SK-N-SH (cell line): ENCODE measurements around the gene DTNA. TPM values are rescaled to one million over a fixed set of nuclear protein-coding genes. Genes with fewer than 3 reads are reported as not detected.

Experiments used
- CTCF ChIA-PET: fragments of 300-600, 350-600 bp; formaldehyde crosslinking; extraction: SDS; loops from one replicate; lab custom pipeline; 2021; lab: Yijun Ruan, JAX
- POLR2A ChIA-PET: fragments of 350-600 bp; sonication (Branson Sonifier 250); formaldehyde crosslinking; extraction: SDS; loops from one replicate; lab custom pipeline; 2020; ENCODE audit warnings: antibody characterized with exemption, inconsistent platforms; lab: Yijun Ruan, JAX
- DNase-seq: peaks from one replicate; pipeline ENCODE4 v3.0.0; 2012
- H2AFZ ChIP-seq: fragments of 200-600 bp; sonication (generic); 2 replicates; pipeline ENCODE4 v1.8.1; 2016; ENCODE audit warnings: antibody characterized with exemption, mild to moderate bottlenecking, low read depth
- H3F3A ChIP-seq: fragments of 200-600 bp; sonication (generic); replicated peaks from 2 replicates; pipeline ENCODE3; 2016; ENCODE audit warnings: antibody characterized with exemption, mild to moderate bottlenecking; ENCODE audit not compliant: insufficient read depth
- H3K27ac ChIP-seq, 2 experiments: fragments of 200-500 bp in 1 of 2; fragments of 200-600 bp in 1 of 2; sonication (Bioruptor generic) in 1 of 2; sonication (generic), shearing (Covaris generic) in 1 of 2; 2 replicates each; pipeline versions ENCODE4 v1.5.1 to v1.6.1; 2014 to 2016; ENCODE audit warnings: low read depth in 2 of 2, inconsistent platforms in 1 of 2, low read length in 1 of 2, mild to moderate bottlenecking in 1 of 2, mixed read lengths in 1 of 2
- H3K27me3 ChIP-seq: fragments of 200-600 bp; sonication (generic), shearing (Covaris generic); 2 replicates; pipeline ENCODE4 v1.6.1; 2016; ENCODE audit warnings: mixed run types; ENCODE audit not compliant: insufficient read depth
- H3K36me3 ChIP-seq, 2 experiments: fragments of 200-500 bp in 1 of 2; fragments of 200-600 bp in 1 of 2; sonication (Bioruptor generic) in 1 of 2; sonication (generic) in 1 of 2; replicated peaks in 1 of 2; 2 replicates each; pipeline versions ENCODE3 to v1.5.1; 2014 to 2016; ENCODE audit warnings: low read length in 1 of 2, mild to moderate bottlenecking in 1 of 2; ENCODE audit not compliant: insufficient read depth in 2 of 2, control insufficient read depth in 1 of 2
- H3K4me1 ChIP-seq, 2 experiments: fragments of 200-500 bp in 1 of 2; fragments of 200-600 bp in 1 of 2; sonication (Bioruptor generic) in 1 of 2; sonication (generic), shearing (Covaris generic) in 1 of 2; 2 replicates each; pipeline versions ENCODE4 v1.5.1 to v1.6.1; 2014 to 2016; ENCODE audit warnings: low read depth in 1 of 2, low read length in 1 of 2, mixed run types in 1 of 2; ENCODE audit not compliant: insufficient read depth in 2 of 2, control insufficient read depth in 1 of 2
- H3K4me2 ChIP-seq: fragments of 200-600 bp; sonication (generic), shearing (Covaris generic); 2 replicates; pipeline ENCODE4 v1.6.1; 2017; ENCODE audit warnings: mixed run types
- H3K4me3 ChIP-seq, 2 experiments: fragments of 200-500 bp in 1 of 2; fragments of 200-600 bp in 1 of 2; sonication (Bioruptor generic) in 1 of 2; sonication (generic), shearing (Covaris generic) in 1 of 2; 2 replicates each; pipeline versions ENCODE4 v1.5.1 to v1.8.1; 2014 to 2016; ENCODE audit warnings: low read depth in 2 of 2, inconsistent platforms in 1 of 2, low read length in 1 of 2, mild to moderate bottlenecking in 1 of 2, mixed read lengths in 1 of 2, moderate library complexity in 1 of 2
- H3K79me2 ChIP-seq: fragments of 200-600 bp; sonication (generic); 2 replicates; pipeline ENCODE4 v1.8.1; 2017; ENCODE audit warnings: mild to moderate bottlenecking; ENCODE audit not compliant: insufficient read depth
- H3K9ac ChIP-seq: fragments of 200-600 bp; sonication (generic); 2 replicates; pipeline ENCODE4 v1.6.1; 2017; ENCODE audit warnings: mixed run types
- H3K9me2 ChIP-seq: fragments of 200-600 bp; sonication (generic); 2 replicates; pipeline ENCODE4 v1.6.1; 2017; ENCODE audit warnings: mixed run types
- H3K9me3 ChIP-seq: fragments of 200-600 bp; sonication (generic); 2 replicates; pipeline ENCODE4 v1.6.1; 2017; ENCODE audit warnings: mixed run types, mild to moderate bottlenecking, moderate library complexity
- H4K20me1 ChIP-seq: fragments of 200-600 bp; sonication (generic); 2 replicates; pipeline ENCODE4 v1.6.1; 2017; ENCODE audit warnings: mild to moderate bottlenecking, mixed run types; ENCODE audit not compliant: insufficient read depth
- FOSL2 ChIP-seq: IDR thresholded peaks from 2 replicates; pipeline ENCODE4 v1.4.0; 2012; ENCODE audit warnings: low read depth, mild to moderate bottlenecking, moderate library complexity, borderline replicate concordance
- FOXJ3 ChIP-seq: sonication (generic); formaldehyde crosslinking; IDR thresholded peaks from 2 replicates; pipeline ENCODE4 v1.5.1; 2020; ENCODE audit warnings: mild to moderate bottlenecking, missing genetic modification reagents
- GABPA ChIP-seq: IDR thresholded peaks from 2 replicates; pipeline ENCODE4 v1.4.0; 2012; ENCODE audit warnings: low read depth, mild to moderate bottlenecking
- GATA2 ChIP-seq: sonication (generic); formaldehyde crosslinking; IDR thresholded peaks from 2 replicates; pipeline ENCODE4 v1.5.0; 2020; ENCODE audit warnings: mild to moderate bottlenecking, missing genetic modification reagents
- JUND ChIP-seq: IDR thresholded peaks from 2 replicates; pipeline ENCODE4 v1.4.0; 2012
- MAX ChIP-seq: IDR thresholded peaks from 2 replicates; pipeline ENCODE4 v1.4.0; 2012; ENCODE audit warnings: low read depth
- MEF2A ChIP-seq: IDR thresholded peaks from 2 replicates; pipeline ENCODE4 v1.4.0; 2012; ENCODE audit warnings: low read depth, borderline replicate concordance
- MXI1 ChIP-seq: IDR thresholded peaks from 2 replicates; pipeline ENCODE4 v1.6.1; 2012; ENCODE audit warnings: mild to moderate bottlenecking, low read depth, low read length, improper control_type of control experiment
- PBX3 ChIP-seq: IDR thresholded peaks from 2 replicates; pipeline ENCODE4; 2012
- RAD21 ChIP-seq: IDR thresholded peaks from 2 replicates; pipeline ENCODE4 v1.6.1; 2012; ENCODE audit warnings: mild to moderate bottlenecking, low read length
- RCOR1 ChIP-seq: fragments of 150-350 bp; IDR thresholded peaks from 2 replicates; pipeline ENCODE4 v1.6.1; 2017; ENCODE audit warnings: antibody characterized with exemption, low read length
- RXRA ChIP-seq: IDR thresholded peaks from 2 replicates; pipeline ENCODE4 v1.4.0; 2012; ENCODE audit warnings: low read depth, mild to moderate bottlenecking, borderline replicate concordance
- SIN3A ChIP-seq: IDR thresholded peaks from 2 replicates; pipeline ENCODE4 v1.6.1; 2012; ENCODE audit warnings: low read depth, mild to moderate bottlenecking, low read length, moderate library complexity, borderline replicate concordance
- TCF12 ChIP-seq: IDR thresholded peaks from 2 replicates; pipeline ENCODE4 v1.4.0; 2012
- TEAD4 ChIP-seq: IDR thresholded peaks from 2 replicates; pipeline ENCODE4 v1.4.0; 2012; ENCODE audit warnings: mild to moderate bottlenecking, borderline replicate concordance; ENCODE audit not compliant: insufficient read depth
- USF2 ChIP-seq: fragments of 150-350 bp; IDR thresholded peaks from 2 replicates; pipeline ENCODE4 v1.6.1; 2017; ENCODE audit warnings: antibody characterized with exemption, low read length, low read depth, borderline replicate concordance
- YY1 ChIP-seq: IDR thresholded peaks from 2 replicates; pipeline ENCODE4 v1.4.0; 2012; ENCODE audit warnings: low read depth, mild to moderate bottlenecking
- WGBS: methylation state at CpG from one replicate; pipeline ENCODE4 v1.1.6; 2017; ENCODE audit warnings: low lambda C conversion rate; 5-methylcytosine and 5-hydroxymethylcytosine counted together
- polyA plus RNA-seq, 3 experiments: library from polyadenylated mRNA; depleted of rRNA; stranded (reverse); fragments of >200 nt; gene quantifications; 2 replicates each; pipeline ENCODE4 v1.2.3, GENCODE V29; 2012
- TF ChIP-seq, protein P1 (sequence below): IDR thresholded peaks from 2 replicates; pipeline ENCODE4 v1.6.1; 2012; ENCODE audit warnings: mild to moderate bottlenecking, low read depth, low read length, moderate library complexity

The DTNA gene
- polyA plus RNA-seq, 1 of the 3 experiments (the other 2 are of a cell fraction), result 7.9 TPM

DNA sequence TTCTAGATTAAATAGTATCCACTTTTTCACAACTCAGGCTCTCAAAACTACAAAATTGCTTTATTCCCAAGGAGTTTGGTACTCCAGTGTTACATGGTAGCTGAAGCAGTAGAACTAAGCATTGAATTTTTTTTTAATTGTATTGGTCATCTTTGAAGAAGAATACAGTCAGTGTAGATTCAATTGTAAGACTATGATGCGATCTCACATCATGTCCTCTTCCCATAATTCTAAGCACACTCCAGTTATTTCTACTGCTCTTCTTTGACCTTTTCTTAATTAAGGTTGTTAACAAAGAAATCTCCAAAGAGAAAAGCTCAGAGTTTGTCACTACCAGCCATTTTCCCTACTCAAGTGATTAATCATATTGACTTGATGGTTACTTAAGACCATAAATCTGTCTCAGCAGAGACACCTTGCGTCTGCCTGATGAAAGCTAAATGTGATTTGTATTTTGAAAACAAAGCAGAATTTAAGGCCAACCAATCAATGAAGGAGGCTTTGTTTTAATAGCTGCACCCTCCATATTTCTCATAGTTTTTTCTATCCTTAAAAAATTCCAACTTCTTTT, 130.2 kb downstream of the DTNA start:
- Histone ChIP-seq H3K4me3 (no peak overlapping the region), H3K36me3 (no peaks in the 10 kb centered on the region), H3K9ac (no peak overlapping the region), H2AFZ (no peak overlapping the region), H3K79me2 (no peaks in the 10 kb centered on the region), H4K20me1 (no peaks in the 10 kb centered on the region), H3F3A (no peaks in the 10 kb centered on the region), H3K9me3 (no peaks in the 10 kb centered on the region), H3K27me3 (no peaks in the 10 kb centered on the region), H3K4me1 (no peaks in the 10 kb centered on the region), H3K9me2 (no peaks in the 10 kb centered on the region), H3K4me2 (no peak overlapping the region), H3K27ac (no peak overlapping the region)
- ChIA-PET POLR2A (no interaction called here), CTCF (interaction anchor here (0.6 to 1.0 kb wide), 3 partner anchors 12 to 64 kb away, joined by 3 read pairs; no protein-coding TSS in a partner anchor)
- 91% methylated on average over 2 of the region's 2 CpGs for WGBS
- DNase-seq, result no peak
- TF ChIP-seq MXI1, result no peak
- no peak for TF ChIP-seq GABPA
- TF ChIP-seq FOSL2, result no peak
- no peak for TF ChIP-seq YY1
- TF ChIP-seq PBX3, result no peak
- TF ChIP-seq FOXJ3, result no peak
- no peak for TF ChIP-seq RXRA
- TF ChIP-seq SIN3A, result no peak
- TF ChIP-seq TEAD4, result no peak
- no peak for TF ChIP-seq RCOR1
- TF ChIP-seq, protein P1, sequence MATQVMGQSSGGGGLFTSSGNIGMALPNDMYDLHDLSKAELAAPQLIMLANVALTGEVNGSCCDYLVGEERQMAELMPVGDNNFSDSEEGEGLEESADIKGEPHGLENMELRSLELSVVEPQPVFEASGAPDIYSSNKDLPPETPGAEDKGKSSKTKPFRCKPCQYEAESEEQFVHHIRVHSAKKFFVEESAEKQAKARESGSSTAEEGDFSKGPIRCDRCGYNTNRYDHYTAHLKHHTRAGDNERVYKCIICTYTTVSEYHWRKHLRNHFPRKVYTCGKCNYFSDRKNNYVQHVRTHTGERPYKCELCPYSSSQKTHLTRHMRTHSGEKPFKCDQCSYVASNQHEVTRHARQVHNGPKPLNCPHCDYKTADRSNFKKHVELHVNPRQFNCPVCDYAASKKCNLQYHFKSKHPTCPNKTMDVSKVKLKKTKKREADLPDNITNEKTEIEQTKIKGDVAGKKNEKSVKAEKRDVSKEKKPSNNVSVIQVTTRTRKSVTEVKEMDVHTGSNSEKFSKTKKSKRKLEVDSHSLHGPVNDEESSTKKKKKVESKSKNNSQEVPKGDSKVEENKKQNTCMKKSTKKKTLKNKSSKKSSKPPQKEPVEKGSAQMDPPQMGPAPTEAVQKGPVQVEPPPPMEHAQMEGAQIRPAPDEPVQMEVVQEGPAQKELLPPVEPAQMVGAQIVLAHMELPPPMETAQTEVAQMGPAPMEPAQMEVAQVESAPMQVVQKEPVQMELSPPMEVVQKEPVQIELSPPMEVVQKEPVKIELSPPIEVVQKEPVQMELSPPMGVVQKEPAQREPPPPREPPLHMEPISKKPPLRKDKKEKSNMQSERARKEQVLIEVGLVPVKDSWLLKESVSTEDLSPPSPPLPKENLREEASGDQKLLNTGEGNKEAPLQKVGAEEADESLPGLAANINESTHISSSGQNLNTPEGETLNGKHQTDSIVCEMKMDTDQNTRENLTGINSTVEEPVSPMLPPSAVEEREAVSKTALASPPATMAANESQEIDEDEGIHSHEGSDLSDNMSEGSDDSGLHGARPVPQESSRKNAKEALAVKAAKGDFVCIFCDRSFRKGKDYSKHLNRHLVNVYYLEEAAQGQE, result no peak
- TF ChIP-seq MAX, result no peak
- no peak for TF ChIP-seq GATA2 (CRISPR knock-in tag)
- no peak for TF ChIP-seq RAD21
- no peak for TF ChIP-seq JUND
- TF ChIP-seq USF2, result no peak
- TF ChIP-seq TCF12, result no peak
- no peak for TF ChIP-seq MEF2A
